ENCODE measurements around the gene EMC9. TPM values are rescaled to one million over a fixed set of nuclear protein-coding genes. Genes with fewer than 3 reads are reported as not detected.

EMC9 gene
- polyA plus RNA-seq, 1 of the 3 experiments (the other 2 are of a cell fraction): 19.3 TPM

- TF ChIP-seq RFX5 (IDR thresholded peaks at IDR 0.05; ENCODE audit: low read length) (no peak), GATA2 (CRISPR knock-in tag; IDR thresholded peaks at IDR 0.05) (no peak), TCF12 (IDR thresholded peaks at IDR 0.05) (no peak)
Measured at GRCh38 chr14:24098927-24099813, 42.2 kb downstream of the EMC9 start (continued).

- no peak for DNase-seq
- H3K9me3 ChIP-seq: no peaks in the 10 kb centered on the region
- H3K27me3 ChIP-seq (ENCODE audit: insufficient read depth): no peaks in the 10 kb centered on the region
- peaks cover 3 to 19% of the 10 kb centered on the region in 2 experiments for H3K36me3 ChIP-seq (replicated peaks in 1 of 2; ENCODE audit: control insufficient read depth in 1 of 2, insufficient read depth in 2 of 2, low read length in 1 of 2)
- TF ChIP-seq TAF1 (IDR thresholded peaks at IDR 0.05; ENCODE audit: borderline replicate concordance, low read depth, low read length) (no peak), GATA2 (CRISPR knock-in tag; IDR thresholded peaks at IDR 0.05) (no peak), SIN3A (IDR thresholded peaks at IDR 0.05; ENCODE audit: borderline replicate concordance, low read depth, low read length) (no peak), MAX (IDR thresholded peaks at IDR 0.05; ENCODE audit: low read depth) (no peak)
- no peaks in the 10 kb centered on the region for H4K20me1 ChIP-seq (ENCODE audit: insufficient read depth)
- no peak overlapping the region for H3K9ac ChIP-seq
- H3K79me2 ChIP-seq (ENCODE audit: insufficient read depth): peaks cover 16% of the 10 kb centered on the region
- H3K4me1 ChIP-seq (ENCODE audit: control insufficient read depth in 1 of 2, insufficient read depth in 2 of 2, low read depth in 1 of 2, low read length in 1 of 2): peaks cover 12 to 16% of the 10 kb centered on the region in 2 experiments; a peak in 2 of 4 replicates
- H3K4me2 ChIP-seq: no peak overlapping the region
- WGBS (ENCODE audit: low lambda C conversion rate): 98% methylated on average over 8 of the region's 16 CpGs
- ChIA-PET POLR2A (interaction anchor here (1.3 kb wide), 1 partner anchor 16 kb away, joined by 3 read pairs; the partner anchor contains the start of genes DCAF11 and NRL), CTCF (interaction anchor here (13.8 to 25.4 kb wide), 2 partner anchors 8 to 33 kb away, joined by 219 to 1159 read pairs; partner anchors contain the start of genes CARMIL3 and CPNE6)
- H3K9me2 ChIP-seq: no peaks in the 10 kb centered on the region
- H3K4me3 ChIP-seq (ENCODE audit: low read depth in 2 of 2, low read length in 1 of 2): no peak overlapping the region
- H2AFZ ChIP-seq (ENCODE audit: low read depth): no peak overlapping the region
- H3F3A ChIP-seq (replicated peaks; ENCODE audit: insufficient read depth): peaks cover 3% of the 10 kb centered on the region
- H3K27ac ChIP-seq (ENCODE audit: low read depth in 2 of 2, low read length in 1 of 2): no peak overlapping the region
Measured at GRCh38 chr14:24098229-24098926, 43.0 kb downstream of the EMC9 start.

- no peak overlapping the region; a peak in 1 of 4 replicates for H3K27ac ChIP-seq (ENCODE audit: low read depth in 2 of 2, low read length in 1 of 2)
- H2AFZ ChIP-seq (ENCODE audit: low read depth): no peak overlapping the region
- peaks cover 3% of the 10 kb centered on the region for H3F3A ChIP-seq (replicated peaks; ENCODE audit: insufficient read depth)
- H3K9me3 ChIP-seq: no peaks in the 10 kb centered on the region
- no peak overlapping the region for H3K9ac ChIP-seq
- H3K79me2 ChIP-seq (ENCODE audit: insufficient read depth): peaks cover 16% of the 10 kb centered on the region
- no peaks in the 10 kb centered on the region for H3K9me2 ChIP-seq
- ChIA-PET POLR2A (interaction anchor here (1.7 kb wide), 1 partner anchor 10 kb away, joined by 5 read pairs; no protein-coding TSS in a partner anchor), CTCF (interaction anchor here (13.8 to 25.4 kb wide), 2 partner anchors 10 to 31 kb away, joined by 219 to 1159 read pairs; partner anchors contain the start of genes CARMIL3 and CPNE6)
- H4K20me1 ChIP-seq (ENCODE audit: insufficient read depth): no peaks in the 10 kb centered on the region
- no peak for DNase-seq
- no peak overlapping the region for H3K4me2 ChIP-seq
- H3K4me1 ChIP-seq (ENCODE audit: control insufficient read depth in 1 of 2, insufficient read depth in 2 of 2, low read depth in 1 of 2, low read length in 1 of 2): peaks cover 12 to 16% of the 10 kb centered on the region in 2 experiments; a peak in 2 of 4 replicates
- no peak overlapping the region for H3K4me3 ChIP-seq (ENCODE audit: low read depth in 2 of 2, low read length in 1 of 2)
- WGBS (ENCODE audit: low lambda C conversion rate): 96% methylated on average over 5 of the region's 8 CpGs
- H3K27me3 ChIP-seq (ENCODE audit: insufficient read depth): no peaks in the 10 kb centered on the region
- peaks cover 3 to 12% of the 10 kb centered on the region in 2 experiments for H3K36me3 ChIP-seq (replicated peaks in 1 of 2; ENCODE audit: control insufficient read depth in 1 of 2, insufficient read depth in 2 of 2, low read length in 1 of 2)
- no peak for TF ChIP-seq POLR2AphosphoS5 (IDR thresholded peaks at IDR 0.05; ENCODE audit: low read depth, low read length)
- TF ChIP-seq USF2 (IDR thresholded peaks at IDR 0.05; ENCODE audit: borderline replicate concordance, low read depth, low read length): no peak
- no peak for TF ChIP-seq SMC3 (IDR thresholded peaks at IDR 0.05; ENCODE audit: low read depth, low read length)
- TF ChIP-seq MXI1 (IDR thresholded peaks at IDR 0.05; ENCODE audit: low read depth, low read length): no peak
- no peak for TF ChIP-seq YY1 (IDR thresholded peaks at IDR 0.05; ENCODE audit: low read depth)
- TF ChIP-seq REST (IDR thresholded peaks at IDR 0.05; ENCODE audit: low read depth, low read length): no peak
- TF ChIP-seq EP300 (IDR thresholded peaks at IDR 0.05; ENCODE audit: borderline replicate concordance in 1 of 2, low read depth in 1 of 2, low read length in 1 of 2): no peak
- no peak for TF ChIP-seq FOXJ3 (CRISPR knock-in tag; IDR thresholded peaks at IDR 0.05)
- no peak for TF ChIP-seq FOSL2 (IDR thresholded peaks at IDR 0.05; ENCODE audit: borderline replicate concordance, low read depth)
- TF ChIP-seq FOXM1 (IDR thresholded peaks at IDR 0.05; ENCODE audit: low read depth): no peak
Measured at GRCh38 chr14:24096545-24097181, 44.7 kb downstream of the EMC9 start.
